ENCODE results near the gene CCDC158.
"Not testable (repeated sequence)": the region's sequence is repeated elsewhere in the genome, so short reads cannot be mapped to it uniquely, and the experiment has no call there.

CCDC158 gene

GRCh38 chr4:76306882-76307659 lies 113.9 kb downstream of the CCDC158 start:
- peak; percentile 21 for DNase-seq

- DNase-seq: peak; percentile 51
Measured at GRCh38 chr4:76305971-76306881, 114.7 kb downstream of the CCDC158 start, which contains the start of gene STBD1. TSS of gene STBD1 (plus strand) at chr4:76306733. CDS start at chr4:76306770, 37 bp downstream.

- DNase-seq: peak; percentile 72
Measured at GRCh38 chr4:76305033-76305687, 115.8 kb downstream of the CCDC158 start.

- DNase-seq: no peak
Measured at GRCh38 chr4:76302826-76303438, 118.0 kb downstream of the CCDC158 start.

GRCh38 chr4:76301775-76302162 lies 119.2 kb downstream of the CCDC158 start:
- DNase-seq: no peak

GRCh38 chr4:76301068-76301774 lies 119.7 kb downstream of the CCDC158 start:
- peak; percentile 91 for DNase-seq

DNA sequence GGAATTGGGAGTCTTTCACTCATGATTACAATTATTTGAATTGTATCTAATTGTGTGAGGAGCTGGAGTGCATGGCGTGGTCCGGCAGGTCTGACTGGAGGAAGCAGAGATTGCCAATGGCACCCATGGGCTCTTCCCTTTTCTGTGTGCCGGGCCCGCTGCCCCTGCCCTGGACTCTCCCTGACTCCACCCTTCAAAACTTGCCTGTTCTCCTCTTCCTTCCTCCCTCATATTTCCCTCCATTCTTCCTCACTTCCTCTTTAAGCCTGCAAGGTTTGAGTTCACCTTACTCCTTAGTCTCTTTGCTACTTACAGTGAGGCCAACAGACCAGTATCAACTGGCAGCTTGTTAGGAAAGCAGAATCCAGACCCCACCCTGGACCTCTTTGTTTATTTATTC lies 120.9 kb downstream of the CCDC158 start:
- no peak for DNase-seq

DNA sequence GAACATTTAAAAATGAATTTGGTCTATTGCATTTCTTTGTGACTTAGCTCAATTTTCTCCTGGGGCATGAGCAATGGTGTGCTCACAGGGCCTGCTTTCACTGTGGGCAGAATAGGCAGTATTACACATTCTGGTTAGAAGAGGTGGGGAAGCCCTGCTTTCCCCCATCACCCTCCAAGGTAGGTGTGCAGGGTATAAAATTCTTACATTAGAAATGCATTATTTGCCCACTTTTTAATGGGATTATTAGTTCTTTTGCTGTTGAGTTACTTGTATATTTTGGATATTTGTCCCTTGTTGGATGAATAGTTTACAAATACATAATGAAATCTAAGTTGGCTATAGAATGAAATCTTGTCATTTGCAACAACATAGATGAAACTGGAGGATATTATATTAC lies 122.7 kb downstream of the CCDC158 start:
- DNase-seq: no peak

- no peak for DNase-seq
Measured at GRCh38 chr4:76296286-76296820, 124.6 kb downstream of the CCDC158 start.

- DNase-seq: no peak
Measured at GRCh38 chr4:76293772-76294171, 127.2 kb downstream of the CCDC158 start.

GRCh38 chr4:76292730-76293129 lies 128.2 kb downstream of the CCDC158 start:
- no peak for DNase-seq

GRCh38 chr4:76287811-76288210 lies 133.1 kb downstream of the CCDC158 start:
- DNase-seq: peak; percentile 48

DNA sequence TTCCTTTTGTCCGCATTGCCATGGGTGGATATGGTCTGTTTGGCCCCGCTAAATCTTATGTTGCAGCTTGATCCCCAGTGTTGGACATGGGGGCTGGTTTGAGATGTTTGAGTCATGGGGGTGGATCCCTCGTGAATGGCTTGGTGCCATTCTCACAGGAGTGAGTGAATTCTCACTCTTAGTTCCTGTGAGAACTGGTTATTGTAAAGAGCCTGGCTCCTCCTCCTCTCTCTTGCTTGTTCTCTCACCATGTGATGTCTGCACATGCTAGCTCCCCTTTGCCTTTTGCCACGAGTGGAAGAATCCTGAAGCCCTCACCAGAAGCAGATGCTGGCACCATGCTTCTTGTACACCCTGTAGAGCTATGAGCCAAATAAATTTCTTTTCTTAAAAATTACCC lies 137.0 kb downstream of the CCDC158 start:
- no peak for DNase-seq

DNA sequence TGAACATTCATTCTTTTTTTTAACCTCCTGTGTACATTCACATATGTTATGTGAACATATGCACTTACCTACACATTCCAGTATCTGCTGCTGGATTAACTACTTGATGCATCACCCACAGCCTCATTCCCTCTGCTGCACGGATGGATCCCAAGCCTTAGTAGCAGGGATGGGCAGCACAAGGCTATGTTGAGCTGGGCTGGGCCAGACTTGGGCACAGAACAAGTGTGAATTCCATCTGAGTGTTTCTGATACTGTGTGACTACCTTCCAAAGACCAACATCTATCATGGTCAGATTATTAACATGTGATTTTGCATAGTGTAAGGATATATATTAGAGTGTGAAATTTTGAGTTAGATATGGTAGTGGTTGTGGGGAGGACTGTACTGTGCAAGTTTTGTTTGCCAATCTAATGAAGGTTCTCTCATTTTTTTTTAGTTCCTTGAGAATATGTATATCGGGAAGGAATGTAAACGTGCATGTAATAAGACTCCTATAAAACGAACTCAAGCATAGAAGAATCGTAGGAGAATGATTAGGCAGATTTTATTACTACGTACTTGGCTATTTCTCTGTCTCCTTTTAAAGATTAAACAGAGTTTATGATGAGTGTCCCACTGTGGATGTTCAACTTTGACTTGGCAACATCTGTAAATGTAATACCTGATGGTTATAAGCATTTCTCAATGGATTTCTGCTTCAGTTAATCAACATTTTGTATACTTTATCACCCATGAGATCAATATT lies 137.8 kb downstream of the CCDC158 start:
- DNase-seq: no peak

DNA sequence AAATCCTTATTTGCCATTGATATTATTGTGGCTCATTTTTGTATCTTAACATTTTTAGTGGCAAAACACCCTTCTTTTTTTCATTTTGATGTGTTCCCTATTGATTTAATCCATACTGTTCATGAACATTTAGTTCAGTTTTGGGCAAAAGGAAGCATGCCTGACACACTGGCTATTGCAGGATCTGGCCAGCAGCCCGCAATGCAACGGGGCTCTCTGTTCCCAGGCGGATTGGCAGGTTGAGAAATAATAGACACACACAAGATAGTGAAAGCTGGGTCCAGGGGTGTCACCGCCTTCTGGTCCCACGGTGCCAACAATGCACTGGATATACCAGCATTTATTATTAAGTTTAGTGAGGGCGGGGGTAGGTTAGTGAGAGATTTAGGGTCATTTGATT lies 139.3 kb downstream of the CCDC158 start:
- DNase-seq: not testable (repeated sequence)

GRCh38 chr4:76280488-76281441 lies 140.2 kb downstream of the CCDC158 start:
- DNase-seq: no peak

GRCh38 chr4:76279462-76279861 lies 141.5 kb downstream of the CCDC158 start:
- peak; percentile 29 for DNase-seq

- no peak for DNase-seq
Measured at GRCh38 chr4:76278583-76278982, 142.4 kb downstream of the CCDC158 start.

DNA sequence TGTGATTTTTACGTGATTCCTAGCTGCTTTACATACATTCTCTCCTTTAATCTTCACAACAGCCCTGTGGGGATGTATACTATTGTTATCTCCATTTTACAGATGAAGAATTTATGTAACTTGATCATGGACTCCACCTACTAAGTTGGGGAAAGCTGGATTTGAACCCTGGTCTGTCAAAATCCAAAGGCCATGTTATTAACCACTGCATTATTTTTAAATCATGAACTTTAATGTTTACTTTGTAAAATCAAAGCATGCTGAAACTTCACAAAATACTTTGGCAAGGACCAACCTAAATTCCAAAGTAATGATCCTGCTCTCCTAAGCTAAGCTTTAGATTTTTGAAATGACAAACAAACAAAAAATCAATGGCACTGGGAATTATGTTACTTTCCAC lies 143.3 kb downstream of the CCDC158 start:
- no peak for DNase-seq

DNA sequence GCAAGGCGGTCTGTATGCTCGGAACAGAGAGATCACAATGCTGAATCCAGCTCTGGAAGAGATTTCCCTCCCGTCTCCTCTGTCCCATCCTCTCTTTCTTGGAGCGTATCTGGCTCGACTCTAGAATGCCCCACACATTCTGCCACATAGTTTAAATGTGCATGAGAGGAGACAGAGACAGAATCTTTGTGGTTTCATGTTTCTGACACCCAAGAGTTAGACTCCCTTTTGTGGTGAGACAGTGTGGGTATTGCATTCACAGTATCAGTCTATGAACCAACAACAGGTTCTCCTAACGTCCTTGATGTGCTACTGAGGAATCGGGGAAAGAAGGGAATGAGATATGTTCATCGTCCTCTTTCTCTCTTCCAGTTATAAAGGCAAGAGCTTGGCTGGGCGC lies 144.1 kb downstream of the CCDC158 start:
- DNase-seq: no peak
